GM12878 (cell line): ENCODE data around the gene UBLCP1.

ENCODE experiments used
- BCL11A ChIP-seq: IDR thresholded peaks from 2 replicates; pipeline ENCODE4 v1.6.1; 2011; ENCODE audit warnings: low read depth, low read length
- CHD4 ChIP-seq: fragments of 200-600 bp; sonication (generic); IDR thresholded peaks from 2 replicates; pipeline ENCODE4 v1.6.1; 2016; ENCODE audit warnings: mild to moderate bottlenecking
- CREB1 ChIP-seq: IDR thresholded peaks from 2 replicates; pipeline ENCODE4 v1.6.1; 2012; ENCODE audit warnings: low read depth, mild to moderate bottlenecking, inconsistent platforms
- CTCF ChIP-seq, 3 experiments: IDR thresholded peaks in 2 of 3; conservative IDR thresholded peaks in 1 of 3; 2 replicates each; pipeline ENCODE4 v1.5.1; 2011; ENCODE audit warnings: low read depth in 3 of 3, low read length in 3 of 3, mild to moderate bottlenecking in 3 of 3, control low read depth in 2 of 3, moderate library complexity in 2 of 3, inconsistent platforms in 1 of 3, mixed read lengths in 1 of 3; ENCODE audit not compliant: control insufficient read depth in 2 of 3, insufficient read depth in 1 of 3; ENCODE audit errors: extremely low read depth in 1 of 3
- EZH2 ChIP-seq: IDR thresholded peaks from 2 replicates; pipeline ENCODE4 v1.6.1; 2012; ENCODE audit warnings: low read depth, mild to moderate bottlenecking, control low read depth, inconsistent platforms, low read length, borderline replicate concordance; ENCODE audit not compliant: control insufficient read depth
- MEF2A ChIP-seq: IDR thresholded peaks from 2 replicates; pipeline ENCODE4 v1.6.1; 2011; ENCODE audit warnings: low read depth, mild to moderate bottlenecking, low read length, moderate library complexity; ENCODE audit not compliant: insufficient read depth
- NBN ChIP-seq: fragments of 450-650 bp; IDR thresholded peaks from 2 replicates; pipeline ENCODE4 v1.6.1; 2016
- POLR2A ChIP-seq: IDR thresholded peaks from 2 replicates; pipeline ENCODE4 v1.6.1; 2011; ENCODE audit warnings: low read depth, mild to moderate bottlenecking, low read length
- RAD21 ChIP-seq: IDR thresholded peaks from 2 replicates; pipeline ENCODE4 v1.6.1; 2011; ENCODE audit warnings: mild to moderate bottlenecking, low read depth, low read length, moderate library complexity; ENCODE audit not compliant: insufficient read depth
- SMAD1 ChIP-seq: fragments of 450-650 bp; IDR thresholded peaks from 2 replicates; pipeline ENCODE4 v1.6.1; 2018; ENCODE audit warnings: mild to moderate bottlenecking, low read depth; ENCODE audit not compliant: partially characterized antibody
- TF ChIP-seq, protein P1 (sequence below): IDR thresholded peaks from 2 replicates; pipeline ENCODE4 v1.6.1; 2012; ENCODE audit warnings: mild to moderate bottlenecking, low read depth, low read length
- TF ChIP-seq, protein P2 (sequence below): IDR thresholded peaks from 2 replicates; pipeline ENCODE4 v1.6.1; 2012; ENCODE audit warnings: low read length, inconsistent platforms
- TF ChIP-seq, protein P3 (sequence below): IDR thresholded peaks from 2 replicates; pipeline ENCODE4 v1.6.1; 2011; ENCODE audit warnings: low read depth, low read length, improper control_type of control experiment, borderline replicate concordance

GRCh38 chr5:159244163-159244562 is 18.9 kb upstream of the UBLCP1 start:
- no peak for TF ChIP-seq BCL11A
- no peak for TF ChIP-seq POLR2A
- no peak for TF ChIP-seq NBN
- TF ChIP-seq, protein P1, sequence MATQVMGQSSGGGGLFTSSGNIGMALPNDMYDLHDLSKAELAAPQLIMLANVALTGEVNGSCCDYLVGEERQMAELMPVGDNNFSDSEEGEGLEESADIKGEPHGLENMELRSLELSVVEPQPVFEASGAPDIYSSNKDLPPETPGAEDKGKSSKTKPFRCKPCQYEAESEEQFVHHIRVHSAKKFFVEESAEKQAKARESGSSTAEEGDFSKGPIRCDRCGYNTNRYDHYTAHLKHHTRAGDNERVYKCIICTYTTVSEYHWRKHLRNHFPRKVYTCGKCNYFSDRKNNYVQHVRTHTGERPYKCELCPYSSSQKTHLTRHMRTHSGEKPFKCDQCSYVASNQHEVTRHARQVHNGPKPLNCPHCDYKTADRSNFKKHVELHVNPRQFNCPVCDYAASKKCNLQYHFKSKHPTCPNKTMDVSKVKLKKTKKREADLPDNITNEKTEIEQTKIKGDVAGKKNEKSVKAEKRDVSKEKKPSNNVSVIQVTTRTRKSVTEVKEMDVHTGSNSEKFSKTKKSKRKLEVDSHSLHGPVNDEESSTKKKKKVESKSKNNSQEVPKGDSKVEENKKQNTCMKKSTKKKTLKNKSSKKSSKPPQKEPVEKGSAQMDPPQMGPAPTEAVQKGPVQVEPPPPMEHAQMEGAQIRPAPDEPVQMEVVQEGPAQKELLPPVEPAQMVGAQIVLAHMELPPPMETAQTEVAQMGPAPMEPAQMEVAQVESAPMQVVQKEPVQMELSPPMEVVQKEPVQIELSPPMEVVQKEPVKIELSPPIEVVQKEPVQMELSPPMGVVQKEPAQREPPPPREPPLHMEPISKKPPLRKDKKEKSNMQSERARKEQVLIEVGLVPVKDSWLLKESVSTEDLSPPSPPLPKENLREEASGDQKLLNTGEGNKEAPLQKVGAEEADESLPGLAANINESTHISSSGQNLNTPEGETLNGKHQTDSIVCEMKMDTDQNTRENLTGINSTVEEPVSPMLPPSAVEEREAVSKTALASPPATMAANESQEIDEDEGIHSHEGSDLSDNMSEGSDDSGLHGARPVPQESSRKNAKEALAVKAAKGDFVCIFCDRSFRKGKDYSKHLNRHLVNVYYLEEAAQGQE, result no peak
- TF ChIP-seq CHD4, result no peak
- no peak for TF ChIP-seq MEF2A
- TF ChIP-seq, protein P2, sequence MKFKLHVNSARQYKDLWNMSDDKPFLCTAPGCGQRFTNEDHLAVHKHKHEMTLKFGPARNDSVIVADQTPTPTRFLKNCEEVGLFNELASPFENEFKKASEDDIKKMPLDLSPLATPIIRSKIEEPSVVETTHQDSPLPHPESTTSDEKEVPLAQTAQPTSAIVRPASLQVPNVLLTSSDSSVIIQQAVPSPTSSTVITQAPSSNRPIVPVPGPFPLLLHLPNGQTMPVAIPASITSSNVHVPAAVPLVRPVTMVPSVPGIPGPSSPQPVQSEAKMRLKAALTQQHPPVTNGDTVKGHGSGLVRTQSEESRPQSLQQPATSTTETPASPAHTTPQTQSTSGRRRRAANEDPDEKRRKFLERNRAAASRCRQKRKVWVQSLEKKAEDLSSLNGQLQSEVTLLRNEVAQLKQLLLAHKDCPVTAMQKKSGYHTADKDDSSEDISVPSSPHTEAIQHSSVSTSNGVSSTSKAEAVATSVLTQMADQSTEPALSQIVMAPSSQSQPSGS, result no peak
- TF ChIP-seq, protein P3, sequence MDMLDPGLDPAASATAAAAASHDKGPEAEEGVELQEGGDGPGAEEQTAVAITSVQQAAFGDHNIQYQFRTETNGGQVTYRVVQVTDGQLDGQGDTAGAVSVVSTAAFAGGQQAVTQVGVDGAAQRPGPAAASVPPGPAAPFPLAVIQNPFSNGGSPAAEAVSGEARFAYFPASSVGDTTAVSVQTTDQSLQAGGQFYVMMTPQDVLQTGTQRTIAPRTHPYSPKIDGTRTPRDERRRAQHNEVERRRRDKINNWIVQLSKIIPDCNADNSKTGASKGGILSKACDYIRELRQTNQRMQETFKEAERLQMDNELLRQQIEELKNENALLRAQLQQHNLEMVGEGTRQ, result no peak
- no peak for TF ChIP-seq CTCF (IDR thresholded peaks at IDR 0.05 in 2 of 3, conservative IDR thresholded peaks at IDR 0.05 in 1 of 3; ENCODE audit: control insufficient read depth in 2 of 3, extremely low read depth in 1 of 3, insufficient read depth in 1 of 3, low read depth in 3 of 3, low read length in 3 of 3)
- no peak for TF ChIP-seq CREB1
- TF ChIP-seq EZH2, result no peak
- TF ChIP-seq RAD21, result no peak
- TF ChIP-seq SMAD1, result no peak
